K562 (cell line): Measurements from ENCODE around the gene COL26A1. TPM values are rescaled to one million over a fixed set of nuclear protein-coding genes. Genes with fewer than 3 reads are reported as not detected.

ENCODE experiments used
- ATAC-seq: fragments of 200-7000 bp; cut with Tn5 transposase; 3 replicates; pipeline ENCODE4 v1.9.1; 2020; ENCODE audit warnings: moderate library complexity
- BruUV-seq: library from RNA; stranded (reverse); fragments of 400-500 nt; replicated peaks from 2 replicates; lab custom pipeline; 2021; lab: Mats Ljungman, UMichigan
- CTCF ChIA-PET: fragments of 300-600 bp; formaldehyde crosslinking; extraction: SDS; loops from one replicate; lab custom pipeline; 2021; ENCODE audit warnings: low intra/inter-chr PET ratio; lab: Yijun Ruan, JAX
- POLR2A ChIA-PET: fragments of 300-600, 350-650 bp; sonication (Branson Sonifier 250); formaldehyde crosslinking; extraction: SDS; loops from one replicate; lab custom pipeline; 2021; ENCODE audit warnings: antibody characterized with exemption, inconsistent platforms; lab: Yijun Ruan, JAX
- DNase-seq, 4 experiments: peaks; one replicate each; pipeline versions ENCODE4 v3.0.0 to v3.0.0-alpha.2; 2011 to 2018; ENCODE audit warnings: low spot score in 3 of 4, mixed read lengths in 3 of 4; ENCODE audit errors: extremely low read depth in 1 of 4
- FAIRE-seq: peaks from 2 replicates; lab custom pipeline; 2011; peaks lifted over from hg19 to GRCh38; lab: Jason Lieb, UNC
- H2AFZ ChIP-seq: 2 replicates; pipeline ENCODE4 v1.6.0; 2011; ENCODE audit warnings: low read depth, low read length, control low read depth, inconsistent platforms
- H3K27ac ChIP-seq: fragments of 200-600 bp; 3 replicates; pipeline ENCODE4 v1.8.0; 2011; ENCODE audit warnings: low read depth, mild to moderate bottlenecking, control low read depth, inconsistent platforms, low read length, moderate library complexity, mixed read lengths; ENCODE audit errors: extremely low read depth
- H3K27me3 ChIP-seq, 2 experiments: fragments of 300-600 bp in 1 of 2; 2 replicates in 1 of 2; 3 replicates in 1 of 2; pipeline versions ENCODE4 v1.6.0 to v1.8.0; 2011; ENCODE audit warnings: inconsistent platforms in 2 of 2, low read length in 2 of 2, mild to moderate bottlenecking in 1 of 2, mixed read lengths in 1 of 2, moderate library complexity in 1 of 2; ENCODE audit not compliant: control insufficient read depth in 2 of 2, insufficient read depth in 2 of 2
- H3K36me3 ChIP-seq: fragments of 300-600 bp; 3 replicates; pipeline ENCODE4 v1.8.0; 2011; ENCODE audit warnings: mild to moderate bottlenecking, low read length, inconsistent platforms; ENCODE audit not compliant: control insufficient read depth, insufficient read depth
- H3K4me1 ChIP-seq, 2 experiments: fragments of 200-600 bp in 1 of 2; replicated peaks in 1 of 2; 2 replicates in 1 of 2; 3 replicates in 1 of 2; pipeline versions ENCODE4 v1.5.1 to v1.8.0; 2011; ENCODE audit warnings: inconsistent platforms in 2 of 2, low read length in 2 of 2, mild to moderate bottlenecking in 1 of 2, mixed read lengths in 1 of 2, moderate library complexity in 1 of 2; ENCODE audit not compliant: control insufficient read depth in 2 of 2, insufficient read depth in 2 of 2
- H3K4me2 ChIP-seq: 2 replicates; pipeline ENCODE4 v1.6.1; 2011; ENCODE audit warnings: low read length, control low read depth, inconsistent platforms, mixed read lengths; ENCODE audit not compliant: insufficient read depth
- H3K4me3 ChIP-seq: fragments of 200-600 bp; sonication (generic), shearing (Covaris generic); 2 replicates; pipeline ENCODE4 v1.5.1; 2016; ENCODE audit warnings: control low read depth, inconsistent platforms
- H3K79me2 ChIP-seq: fragments of 200-600 bp; 3 replicates; pipeline ENCODE4 v1.8.0; 2011; ENCODE audit warnings: low read length, inconsistent platforms; ENCODE audit not compliant: control insufficient read depth, insufficient read depth
- H3K9ac ChIP-seq, 2 experiments: 2 replicates each; pipeline versions ENCODE4 v1.6.0 to v1.6.1; 2011; ENCODE audit warnings: low read depth in 2 of 2, low read length in 2 of 2, control low read depth in 1 of 2, inconsistent platforms in 1 of 2, mild to moderate bottlenecking in 1 of 2, mixed read lengths in 1 of 2; ENCODE audit not compliant: insufficient read depth in 1 of 2
- H3K9me1 ChIP-seq: one replicate; pipeline ENCODE4 v1.6.0; 2011; ENCODE audit warnings: inconsistent platforms, mild to moderate bottlenecking, low read length, moderate library complexity; ENCODE audit not compliant: control insufficient read depth, insufficient read depth
- H3K9me3 ChIP-seq: replicated peaks from 2 replicates; pipeline ENCODE4 v1.5.1; 2011; ENCODE audit warnings: low read depth, low read length, inconsistent platforms; ENCODE audit not compliant: control insufficient read depth, insufficient read depth
- H4K20me1 ChIP-seq: replicated peaks from 2 replicates; pipeline ENCODE4 v1.6.1; 2011; ENCODE audit warnings: low read length, inconsistent platforms, mixed read lengths; ENCODE audit not compliant: control insufficient read depth, insufficient read depth
- CXXC5 ChIP-seq: fragments of 250-450 bp; sonication (Bioruptor Pico); IDR thresholded peaks from 2 replicates; pipeline ENCODE4 v1.8.0; 2022; ENCODE audit warnings: inconsistent platforms, mild to moderate bottlenecking, moderate library complexity
- FOXO4 ChIP-seq: fragments of 450-650 bp; formaldehyde crosslinking; IDR thresholded peaks from 2 replicates; pipeline ENCODE4 v1.4.0; 2020; ENCODE audit warnings: mild to moderate bottlenecking, moderate library complexity
- JUND ChIP-seq, 2 experiments: IDR thresholded peaks; 2 replicates in 1 of 2; 3 replicates in 1 of 2; pipeline ENCODE4 v1.6.1; 2011; ENCODE audit warnings: borderline replicate concordance in 2 of 2, low read depth in 2 of 2, low read length in 2 of 2, improper control_type of control experiment in 1 of 2, missing biosample characterization in 1 of 2, missing genetic modification characterization in 1 of 2, missing genetic modification reagents in 1 of 2
- L3MBTL2 ChIP-seq: fragments of 450-650 bp; IDR thresholded peaks from 2 replicates; pipeline ENCODE4 v1.6.1; 2016; ENCODE audit warnings: mild to moderate bottlenecking, moderate library complexity
- MYC ChIP-seq, 2 experiments: fragments of 250-450 bp in 1 of 2; sonication (Bioruptor Pico) in 1 of 2; IDR thresholded peaks; 2 replicates each; pipeline versions ENCODE4 v1.5.1 to v1.6.1; 2012 to 2021; ENCODE audit warnings: low read depth in 2 of 2, borderline replicate concordance in 1 of 2, improper control_type of control experiment in 1 of 2, low read length in 1 of 2, mild to moderate bottlenecking in 1 of 2, moderate library complexity in 1 of 2
- NFIX ChIP-seq: fragments of 250-450 bp; sonication (Bioruptor Pico); IDR thresholded peaks from 2 replicates; pipeline ENCODE4 v1.4.0; 2020; ENCODE audit warnings: low read depth, mild to moderate bottlenecking, moderate library complexity
- PCBP1 ChIP-seq: fragments of 200-400 bp; formaldehyde crosslinking; IDR thresholded peaks from 2 replicates; pipeline ENCODE4 v1.6.1; 2018; ENCODE audit warnings: mild to moderate bottlenecking, low read depth, low read length; ENCODE audit not compliant: poor library complexity, severe bottlenecking
- RB1 ChIP-seq: fragments of 450-650 bp; IDR thresholded peaks from 2 replicates; pipeline ENCODE4 v1.6.1; 2017; ENCODE audit warnings: low read depth, mild to moderate bottlenecking
- TGIF2 ChIP-seq: sonication (generic); formaldehyde crosslinking; IDR thresholded peaks from 2 replicates; pipeline ENCODE4 v1.8.1; 2022; ENCODE audit warnings: mild to moderate bottlenecking, missing genetic modification reagents, moderate library complexity
- ZFX ChIP-seq: sonication (generic); formaldehyde crosslinking; IDR thresholded peaks from 2 replicates; pipeline ENCODE4 v1.8.0; 2022; ENCODE audit warnings: mild to moderate bottlenecking, missing genetic modification reagents, moderate library complexity
- WGBS: fragments of 100-300 bp; shearing (Covaris generic); methylation state at CpG from one replicate; pipeline ENCODE4 v1.1.6; 2016; ENCODE audit warnings: low coverage, mixed read lengths; ENCODE audit not compliant: insufficient coverage; ENCODE audit errors: missing lambda C conversion rate; 5-methylcytosine and 5-hydroxymethylcytosine counted together
- in situ Hi-C: fragments of 300-500 bp; cut with MboI; formaldehyde crosslinking; loops from 4 replicates; pipeline ENCODE4 v1.15.0; 2018; ENCODE audit warnings: inconsistent platforms, mixed read lengths
- intact Hi-C: fragments of 100-400 bp; cut with micrococcal nuclease; formaldehyde crosslinking; loops from 2 replicates; pipeline ENCODE4 v1.14.2; 2022
- polyA plus RNA-seq, 8 experiments: library from polyadenylated mRNA; depleted of rRNA in 4 of 8; stranded (reverse) in 5 of 8; unstranded in 3 of 8; fragments of >200 nt; fragmentation: Nextera tagmentation in 2 of 8; fragmentation: Illumina TruSeq in 1 of 8; extraction: Ambion mirVana in 2 of 8; extraction: Trizol in 1 of 8; gene quantifications; 2 replicates each; pipeline versions ENCODE4 v1.2.1 to v1.2.3, GENCODE V29; 2011 to 2014; ENCODE audit warnings: inconsistent platforms in 1 of 8, missing spikeins in 1 of 8
- total RNA-seq, 7 experiments: library from RNA; depleted of rRNA in 6 of 7; stranded (reverse); fragments of >200 nt in 6 of 7; fragmentation: Illumina TruSeq in 2 of 7; extraction: Trizol in 2 of 7; gene quantifications; 2 replicates each; pipeline versions ENCODE4 v1.2.1 to v1.2.3, GENCODE V29; 2011 to 2021; ENCODE audit warnings: low replicate concordance in 1 of 7

The COL26A1 gene
- total and polyA plus RNA-seq, 9 of the 15 experiments (the other 6 are each of a cell fraction or from before 2014, with no cell fraction given): 0.04 to 0.39 (median 0.07) TPM; not detected in 5

GRCh38 chr7:101363734-101364374 lies 1.2 kb downstream of the COL26A1 start:
- WGBS: 6% methylated on average over 45 of the region's 52 CpGs
- peaks cover 0 to 12% of the 10 kb centered on the region in 2 experiments; a peak in 2 of 5 replicates for H3K4me1 ChIP-seq
- intact Hi-C loops: loop anchor here (1.0 to 10.0 kb wide), 2 partner anchors 51 to 144 kb away; no protein-coding TSS in a partner anchor
- no peak overlapping the region for H3K27ac ChIP-seq
- CTCF ChIA-PET: interaction anchor here (0.5 to 2.8 kb wide), 7 partner anchors 26 to 1026 kb away, joined by 3 to 19 read pairs (median 4); no protein-coding TSS in a partner anchor
- DNase-seq (peak; percentile 76 to 93 (median 90)), FAIRE-seq (peak; percentile 65), ATAC-seq (peak; percentile 100)
- peaks cover 9 to 29% of the 10 kb centered on the region in 2 experiments; a peak in 3 of 5 replicates for H3K27me3 ChIP-seq
- H3K9me3 ChIP-seq: no peaks in the 10 kb centered on the region
- peak overlapping the region; percentile 85 for H2AFZ ChIP-seq
- no peaks in the 10 kb centered on the region for H3K9me1 ChIP-seq
- no peak overlapping the region; the same call in 1 of the 2 replicates for H3K4me3 ChIP-seq
- in situ Hi-C loops: no loop called here
- no peaks in the 10 kb centered on the region; the same call in 1 of the 2 replicates for H4K20me1 ChIP-seq
- peak overlapping the region in 1 of 2 experiments; percentile 77; a peak in 2 of 4 replicates for H3K9ac ChIP-seq
- peak overlapping the region; percentile 37 for H3K4me2 ChIP-seq
- no peaks in the 10 kb centered on the region for H3K79me2 ChIP-seq
- POLR2A ChIA-PET: no interaction called here
- no TSS peak for BruUV-seq
- H3K36me3 ChIP-seq: no peaks in the 10 kb centered on the region
- TF ChIP-seq ZFX (0 out of 2 replicates have a peak, but pooled peaks have one; percentile 19), RB1 (peak; percentile 62; the same call in 1 of the 2 replicates), TGIF2 (CRISPR knock-in tag) (no peak), PCBP1 (peak; percentile 46), CXXC5 (CRISPR knock-in tag) (peak; percentile 36), JUND (IDR thresholded peaks at IDR 0.05; ENCODE audit: borderline replicate concordance, low read depth, low read length) (0 out of 2 replicates have a peak, but pooled peaks have one; percentile 5), JUND (tag; IDR thresholded peaks at IDR 0.05; ENCODE audit: borderline replicate concordance, low read depth, low read length) (no peak), NFIX (CRISPR knock-in tag) (0 out of 2 replicates have a peak, but pooled peaks have one; percentile 5), MYC (IDR thresholded peaks at IDR 0.05; ENCODE audit: low read depth, low read length) (0 out of 2 replicates have a peak, but pooled peaks have one; percentile 20), MYC (CRISPR knock-in tag; IDR thresholded peaks at IDR 0.05; ENCODE audit: borderline replicate concordance, low read depth) (no peak), L3MBTL2 (0 out of 2 replicates have a peak, but pooled peaks have one; percentile 23), FOXO4 (CRISPR knock-in tag) (0 out of 2 replicates have a peak, but pooled peaks have one; percentile 19)
